HAP-1 (cell line): ENCODE results near the gene COA8.

ENCODE experiments used
- DNase-seq, 2 experiments: peaks; one replicate each; pipeline ENCODE4 v3.0.0-alpha.2; 2016 to 2020; ENCODE audit warnings: low spot score in 2 of 2
- H3K27me3 ChIP-seq: fragments of 250-450 bp; sonication (Bioruptor Pico); 2 replicates; pipeline ENCODE4 v1.5.1; 2020; ENCODE audit warnings: low read depth, mild to moderate bottlenecking, moderate library complexity
- H3K36me3 ChIP-seq: fragments of 250-450 bp; sonication (Bioruptor Pico); replicated peaks from 2 replicates; pipeline ENCODE4 v1.5.1; 2020; ENCODE audit warnings: mild to moderate bottlenecking
- H3K4me1 ChIP-seq: fragments of 250-450 bp; sonication (Bioruptor Pico); 2 replicates; pipeline ENCODE4 v1.5.1; 2020; ENCODE audit warnings: mild to moderate bottlenecking
- H3K4me3 ChIP-seq: fragments of 250-450 bp; sonication (Bioruptor Pico); 2 replicates; pipeline ENCODE4 v1.5.1; 2020; ENCODE audit warnings: mild to moderate bottlenecking, moderate library complexity
- H3K9me3 ChIP-seq: fragments of 250-450 bp; sonication (Bioruptor Pico); 2 replicates; pipeline ENCODE4 v1.5.1; 2020; ENCODE audit warnings: mild to moderate bottlenecking, moderate library complexity
- in situ Hi-C: fragments of 300-500 bp; cut with MboI; formaldehyde crosslinking; loops from 3 replicates; pipeline ENCODE4 v1.14.3; 2020; ENCODE audit warnings: low sequenced_read_pairs, inconsistent platforms, mixed read lengths

Gene COA8

DNA sequence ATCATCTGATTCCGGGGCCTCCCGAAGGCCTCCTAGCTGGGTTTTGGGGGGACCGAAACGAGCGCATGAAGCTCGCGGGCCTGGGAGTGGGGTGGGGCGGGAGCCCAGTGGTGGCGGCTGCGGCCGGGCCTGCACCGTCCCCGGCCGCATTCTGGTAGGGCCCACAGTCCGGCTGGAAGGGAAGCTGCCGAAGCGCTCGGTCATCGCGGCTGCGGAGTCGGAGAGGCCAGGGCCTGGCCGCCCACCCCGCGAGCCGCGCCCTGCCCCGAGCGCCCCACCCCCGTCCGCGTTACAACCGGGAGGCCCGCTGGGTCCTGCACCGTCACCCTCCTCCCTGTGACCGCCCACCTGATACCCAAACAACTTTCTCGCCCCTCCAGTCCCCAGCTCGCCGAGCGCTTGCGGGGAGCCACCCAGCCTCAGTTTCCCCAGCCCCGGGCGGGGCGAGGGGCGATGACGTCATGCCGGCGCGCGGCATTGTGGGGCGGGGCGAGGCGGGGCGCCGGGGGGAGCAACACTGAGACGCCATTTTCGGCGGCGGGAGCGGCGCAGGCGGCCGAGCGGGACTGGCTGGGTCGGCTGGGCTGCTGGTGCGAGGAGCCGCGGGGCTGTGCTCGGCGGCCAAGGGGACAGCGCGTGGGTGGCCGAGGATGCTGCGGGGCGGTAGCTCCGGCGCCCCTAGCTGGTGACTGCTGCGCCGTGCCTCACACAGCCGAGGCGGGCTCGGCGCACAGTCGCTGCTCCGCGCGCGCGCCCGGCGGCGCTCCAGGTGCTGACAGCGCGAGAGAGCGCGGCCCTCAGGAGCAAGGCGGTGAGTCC lies 66.1 kb downstream of the COA8 start, which contains the start of gene KLC1:
Gene KLC1, plus strand, starts transcription at position 528 of the 819 bp plus-strand sequence. CDS start 25,354 bp downstream, outside the sequence.
- in situ Hi-C loops: no loop called here
- Histone ChIP-seq H3K9me3 (no peaks in the 10 kb centered on the region), H3K27me3 (no peaks in the 10 kb centered on the region), H3K36me3 (peaks cover 7% of the 10 kb centered on the region), H3K4me3 (peak within 1 kb of the TSS; percentile 84), H3K4me1 (peaks cover 13% of the 10 kb centered on the region)
- peak; percentile 36 to 85 for DNase-seq

DNA sequence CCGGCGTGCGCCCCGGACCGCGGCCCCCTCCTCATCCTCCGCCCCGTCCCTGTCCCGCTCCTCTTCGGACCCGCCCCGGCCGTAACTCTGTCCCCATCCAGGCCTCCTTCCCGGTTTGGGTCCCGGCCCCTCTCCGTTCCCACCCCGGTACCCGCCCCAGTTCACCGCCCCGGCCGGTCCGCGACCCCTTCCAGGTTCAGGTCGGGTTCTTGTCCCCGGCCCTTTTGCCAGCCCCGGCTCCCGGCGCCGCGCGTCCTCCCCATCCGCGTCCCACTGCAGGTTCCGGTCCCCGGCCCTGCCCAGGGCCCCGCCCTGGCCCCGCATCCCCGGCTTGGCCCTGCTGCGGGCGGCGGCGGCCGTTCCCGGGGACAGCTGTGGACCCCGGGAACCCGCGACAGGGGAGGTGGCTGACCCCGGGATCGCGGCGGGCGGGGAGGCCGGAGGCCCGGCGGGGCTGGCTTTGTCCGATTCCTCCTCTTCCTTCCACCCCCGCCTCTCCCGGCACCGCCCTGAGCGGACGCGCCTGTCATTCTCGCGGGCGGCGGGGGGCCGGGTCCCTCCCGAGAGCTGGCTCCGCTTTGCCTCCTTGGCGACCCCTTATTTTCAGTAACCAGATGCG lies 66.9 kb downstream of the COA8 start:
- peak; percentile 32 to 67 for DNase-seq
- H3K36me3 ChIP-seq: peaks cover 7% of the 10 kb centered on the region
- H3K27me3 ChIP-seq: no peaks in the 10 kb centered on the region
- in situ Hi-C loops: no loop called here
- H3K9me3 ChIP-seq: no peaks in the 10 kb centered on the region
- peak overlapping the region; percentile 84 for H3K4me3 ChIP-seq
- peaks cover 13% of the 10 kb centered on the region for H3K4me1 ChIP-seq

- in situ Hi-C loops: no loop called here
- H3K4me3 ChIP-seq: peak overlapping the region; percentile 84
- peaks cover 7% of the 10 kb centered on the region for H3K36me3 ChIP-seq
Observed at GRCh38 chr14:103630364-103631108, 67.8 kb downstream of the COA8 start.

DNA sequence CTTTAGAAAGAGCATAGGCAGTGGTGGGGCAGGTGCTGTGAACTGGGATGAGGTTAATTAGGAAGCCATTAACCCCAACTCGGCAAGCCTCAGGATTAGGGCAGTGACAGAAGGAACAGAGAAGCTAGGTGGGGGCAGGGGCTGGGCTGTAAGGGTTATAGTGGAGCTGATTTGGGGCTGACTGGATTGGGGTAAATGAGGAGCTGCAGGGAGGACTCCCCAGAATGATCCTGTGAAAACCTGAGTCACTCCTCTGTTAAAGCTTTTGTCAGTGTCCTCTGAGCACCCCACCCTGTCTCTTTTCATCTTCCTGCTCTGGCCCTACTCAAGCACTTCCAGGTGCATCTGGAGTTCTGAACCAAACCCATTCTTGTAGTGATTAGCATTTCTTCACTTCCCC lies 70.6 kb downstream of the COA8 start:
- Histone ChIP-seq H3K27me3 (no peaks in the 10 kb centered on the region), H3K36me3 (peaks cover 11% of the 10 kb centered on the region), H3K4me1 (peaks cover 8% of the 10 kb centered on the region), H3K4me3 (no peak overlapping the region), H3K9me3 (no peaks in the 10 kb centered on the region; the same call in 1 of the 2 replicates)
- no peak for DNase-seq
- in situ Hi-C loops: no loop called here

More at GRCh38 chr14:103630364-103631108, 67.8 kb downstream of the COA8 start:
- H3K9me3 ChIP-seq: no peaks in the 10 kb centered on the region
- no peak for DNase-seq
- peaks cover 13% of the 10 kb centered on the region for H3K4me1 ChIP-seq
- H3K27me3 ChIP-seq: no peaks in the 10 kb centered on the region

- in situ Hi-C loops: no loop called here
Observed at GRCh38 chr14:103634156-103634555, 71.4 kb downstream of the COA8 start.

DNA sequence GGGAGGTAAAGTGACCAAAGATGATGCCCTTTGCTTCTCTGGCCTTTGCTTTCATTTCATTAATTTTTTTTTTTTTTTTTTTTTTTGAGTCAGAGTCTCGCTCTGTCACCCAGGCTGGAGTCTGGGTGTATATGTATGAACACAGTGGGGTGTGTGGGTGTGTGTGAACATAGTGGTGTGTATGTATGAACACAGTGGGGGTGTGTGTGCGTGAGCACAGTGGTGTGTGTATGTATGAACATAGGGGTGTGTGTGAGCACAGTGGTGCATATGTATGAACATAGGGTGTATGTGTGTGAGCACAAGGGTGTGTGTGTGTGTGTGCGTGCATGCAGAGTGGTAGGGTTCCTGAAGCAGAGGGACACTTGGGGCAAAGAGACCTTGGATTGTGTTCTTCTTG lies 75.8 kb downstream of the COA8 start:
- in situ Hi-C loops: no loop called here
- Histone ChIP-seq H3K4me1 (no peaks in the 10 kb centered on the region), H3K4me3 (no peak overlapping the region), H3K27me3 (no peaks in the 10 kb centered on the region), H3K36me3 (peaks cover 4% of the 10 kb centered on the region; the same call in 1 of the 2 replicates), H3K9me3 (no peaks in the 10 kb centered on the region; the same call in 1 of the 2 replicates)
- no peak for DNase-seq

More at GRCh38 chr14:103634156-103634555, 71.4 kb downstream of the COA8 start:
- no peak for DNase-seq
- peaks cover 11% of the 10 kb centered on the region for H3K36me3 ChIP-seq
- H3K4me1 ChIP-seq: peaks cover 8% of the 10 kb centered on the region
- no peak overlapping the region for H3K4me3 ChIP-seq
- H3K27me3 ChIP-seq: no peaks in the 10 kb centered on the region
- H3K9me3 ChIP-seq: no peaks in the 10 kb centered on the region; the same call in 1 of the 2 replicates
